ENCODE data around the gene REP15. TPM values are rescaled to one million over a fixed set of nuclear protein-coding genes. Genes with fewer than 3 reads are reported as not detected.

Gene REP15, protein sequence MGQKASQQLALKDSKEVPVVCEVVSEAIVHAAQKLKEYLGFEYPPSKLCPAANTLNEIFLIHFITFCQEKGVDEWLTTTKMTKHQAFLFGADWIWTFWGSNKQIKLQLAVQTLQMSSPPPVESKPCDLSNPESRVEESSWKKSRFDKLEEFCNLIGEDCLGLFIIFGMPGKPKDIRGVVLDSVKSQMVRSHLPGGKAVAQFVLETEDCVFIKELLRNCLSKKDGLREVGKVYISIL
- total RNA-seq (3.2 TPM), polyA plus RNA-seq (ENCODE audit: insufficient read depth, low read depth, low replicate concordance) (1.3 TPM)
- long read RNA-seq, donor 1, partial matches to known transcripts: 0 of 1 reads
- long read RNA-seq, donor 1, other reads (novel, unspliced or antisense): 0 of 1 reads
- long read RNA-seq, donor 2, partial matches to known transcripts: 0 of 1 reads
- long read RNA-seq, donor 2, other reads (novel, unspliced or antisense): 0 of 1 reads
- long read RNA-seq, donor 3, partial matches to known transcripts: 0 of 1 reads
- long read RNA-seq, donor 3, other reads (novel, unspliced or antisense): 0 of 1 reads
- long read RNA-seq, donor 4, partial matches to known transcripts: 0 of 1 reads
- long read RNA-seq, donor 4, other reads (novel, unspliced or antisense): 0 of 1 reads
- long read RNA-seq, donor 5: 0 reads
- long read RNA-seq, donor 6, partial matches to known transcripts: 0 of 1 reads
- long read RNA-seq, donor 6, other reads (novel, unspliced or antisense): 0 of 1 reads
- long read RNA-seq, donor 7, partial matches to known transcripts: 0 of 2 reads
- long read RNA-seq, donor 7, other reads (novel, unspliced or antisense): 0 of 2 reads
- long read RNA-seq, donor 8, partial matches to known transcripts: 0 of 1 reads
- long read RNA-seq, donor 8, other reads (novel, unspliced or antisense): 0 of 1 reads
- long read RNA-seq, donor 9, partial matches to known transcripts: 0 of 1 reads
- long read RNA-seq, donor 9, other reads (novel, unspliced or antisense): 0 of 1 reads
- long read RNA-seq, donor 10, partial matches to known transcripts: 0 of 1 reads
- long read RNA-seq, donor 10, other reads (novel, unspliced or antisense): 0 of 1 reads

DNA sequence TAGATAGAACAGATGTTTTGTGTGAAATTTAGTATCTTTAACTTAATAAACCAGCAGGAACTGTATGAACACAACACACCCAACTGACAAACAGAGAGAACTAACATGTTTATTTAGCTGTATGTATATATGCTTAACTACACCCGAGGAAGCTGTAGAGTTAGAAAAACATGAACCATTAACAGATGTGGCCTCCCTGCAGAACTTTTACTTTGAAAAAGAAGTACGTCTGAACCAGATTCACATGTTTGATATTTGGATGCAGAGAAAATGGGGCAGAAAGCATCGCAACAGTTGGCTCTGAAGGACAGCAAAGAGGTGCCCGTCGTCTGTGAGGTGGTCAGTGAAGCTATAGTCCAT, at the start of gene REP15:
Gene REP15, plus strand, starts transcription at position 155 of the 360 bp plus-strand sequence. Its CDS starts 116 bp downstream, at position 271.
- H3K4me3 ChIP-seq (ENCODE audit: low read length in 3 of 3): no peak within 1 kb of the TSS
- H3K27ac ChIP-seq (ENCODE audit: low read depth in 2 of 2, low read length in 2 of 2): no peak within 1 kb of the TSS
- H3K36me3 ChIP-seq (ENCODE audit: control insufficient read depth in 2 of 3, insufficient read depth in 3 of 3, low read length in 3 of 3): peaks cover 3 to 27% (median 18%) of the 10 kb centered on the region in 3 donors
- no peaks in the 10 kb centered on the region for H3K9me3 ChIP-seq (ENCODE audit: control insufficient read depth in 2 of 3, insufficient read depth in 1 of 3, low read length in 3 of 3)
- TF ChIP-seq, protein P1, sequence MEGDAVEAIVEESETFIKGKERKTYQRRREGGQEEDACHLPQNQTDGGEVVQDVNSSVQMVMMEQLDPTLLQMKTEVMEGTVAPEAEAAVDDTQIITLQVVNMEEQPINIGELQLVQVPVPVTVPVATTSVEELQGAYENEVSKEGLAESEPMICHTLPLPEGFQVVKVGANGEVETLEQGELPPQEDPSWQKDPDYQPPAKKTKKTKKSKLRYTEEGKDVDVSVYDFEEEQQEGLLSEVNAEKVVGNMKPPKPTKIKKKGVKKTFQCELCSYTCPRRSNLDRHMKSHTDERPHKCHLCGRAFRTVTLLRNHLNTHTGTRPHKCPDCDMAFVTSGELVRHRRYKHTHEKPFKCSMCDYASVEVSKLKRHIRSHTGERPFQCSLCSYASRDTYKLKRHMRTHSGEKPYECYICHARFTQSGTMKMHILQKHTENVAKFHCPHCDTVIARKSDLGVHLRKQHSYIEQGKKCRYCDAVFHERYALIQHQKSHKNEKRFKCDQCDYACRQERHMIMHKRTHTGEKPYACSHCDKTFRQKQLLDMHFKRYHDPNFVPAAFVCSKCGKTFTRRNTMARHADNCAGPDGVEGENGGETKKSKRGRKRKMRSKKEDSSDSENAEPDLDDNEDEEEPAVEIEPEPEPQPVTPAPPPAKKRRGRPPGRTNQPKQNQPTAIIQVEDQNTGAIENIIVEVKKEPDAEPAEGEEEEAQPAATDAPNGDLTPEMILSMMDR (IDR thresholded peaks at IDR 0.05; ENCODE audit: borderline replicate concordance, extremely low read depth, insufficient read depth): no peak
- no peak for FAIRE-seq
- H3K4me1 ChIP-seq (ENCODE audit: control insufficient read depth in 2 of 3, insufficient read depth in 2 of 3, low read depth in 1 of 3, low read length in 3 of 3): no peaks in the 10 kb centered on the region
- no peak for DNase-seq
- H3K9ac ChIP-seq (ENCODE audit: low read length in 3 of 3): no peak within 1 kb of the TSS
- H3K27me3 ChIP-seq (ENCODE audit: control insufficient read depth, insufficient read depth, low read length): no peaks in the 10 kb centered on the region
- intact Hi-C loops (cut with DNase I): no loop called here

DNA sequence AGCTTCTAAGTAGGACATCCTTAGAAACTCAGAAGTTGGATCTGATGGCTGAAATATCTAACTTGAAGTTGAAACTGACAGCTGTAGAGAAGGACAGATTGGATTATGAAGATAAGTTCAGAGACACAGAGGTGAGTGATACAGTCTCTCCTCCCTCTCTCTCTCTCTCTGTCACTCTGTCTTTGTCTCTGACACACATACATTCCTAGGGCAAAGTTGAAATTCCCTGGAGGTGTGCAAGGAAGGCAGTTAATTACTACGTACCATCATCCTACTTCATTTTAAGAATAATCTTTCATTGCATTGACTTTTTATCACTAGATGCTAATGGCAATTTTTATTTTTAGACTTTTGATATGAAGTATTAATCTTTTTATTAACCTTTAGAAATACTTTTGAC, 46.2 kb upstream of the REP15 start:
- Histone ChIP-seq H3K9me3 (ENCODE audit: control insufficient read depth in 2 of 3, insufficient read depth in 1 of 3, low read length in 3 of 3) (no peaks in the 10 kb centered on the region), H3K4me1 (ENCODE audit: control insufficient read depth in 2 of 3, insufficient read depth in 2 of 3, low read depth in 1 of 3, low read length in 3 of 3) (no peaks in the 10 kb centered on the region), H3K4me3 (ENCODE audit: low read length in 3 of 3) (no peak overlapping the region), H3K9ac (ENCODE audit: low read length in 3 of 3) (no peak overlapping the region), H3K36me3 (ENCODE audit: control insufficient read depth in 2 of 3, insufficient read depth in 3 of 3, low read length in 3 of 3) (peaks cover 0 to 19% (median 8%) of the 10 kb centered on the region in 3 donors), H3K27me3 (ENCODE audit: control insufficient read depth, insufficient read depth, low read length) (no peaks in the 10 kb centered on the region), H3K27ac (ENCODE audit: low read depth in 2 of 2, low read length in 2 of 2) (no peak overlapping the region)
- TF ChIP-seq, protein P1 (IDR thresholded peaks at IDR 0.05; ENCODE audit: borderline replicate concordance, extremely low read depth, insufficient read depth): no peak
- DNase-seq: no peak
- intact Hi-C loops (cut with DNase I): loop anchor here (10.0 kb wide), 1 partner anchor 225 kb away; no protein-coding TSS in a partner anchor
- no peak for FAIRE-seq

DNA sequence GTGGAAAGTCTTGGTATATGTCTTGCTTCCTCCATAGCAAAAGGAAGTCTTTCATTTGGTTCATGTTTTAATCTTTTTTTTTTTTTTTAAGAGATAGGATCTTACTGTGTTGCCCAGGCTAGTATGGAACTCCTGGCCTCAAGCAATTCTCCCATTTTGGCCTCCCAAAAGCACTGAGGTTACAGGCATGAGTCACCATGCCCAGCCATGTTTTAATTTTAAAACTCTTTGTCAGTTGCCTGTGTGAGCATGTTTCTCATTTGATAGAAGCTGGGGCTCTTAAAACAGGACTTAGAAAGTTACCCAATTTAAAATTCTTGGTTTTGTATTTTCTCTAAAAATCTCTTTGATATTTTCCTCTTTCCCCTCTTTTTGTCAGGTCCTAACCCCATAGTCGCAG, 45.0 kb upstream of the REP15 start:
- TF ChIP-seq, protein P1 (IDR thresholded peaks at IDR 0.05; ENCODE audit: borderline replicate concordance, extremely low read depth, insufficient read depth): no peak
- no peak overlapping the region for H3K27ac ChIP-seq (ENCODE audit: low read depth in 2 of 2, low read length in 2 of 2)

More for the DNA sequence above, 45.0 kb upstream of the REP15 start:
- H3K4me1 ChIP-seq (ENCODE audit: control insufficient read depth in 2 of 3, insufficient read depth in 2 of 3, low read depth in 1 of 3, low read length in 3 of 3): no peaks in the 10 kb centered on the region
- no peak for DNase-seq
- H3K9me3 ChIP-seq (ENCODE audit: control insufficient read depth in 2 of 3, insufficient read depth in 1 of 3, low read length in 3 of 3): no peaks in the 10 kb centered on the region
- intact Hi-C loops (cut with DNase I): loop anchor here (10.0 kb wide), 1 partner anchor 226 kb away; no protein-coding TSS in a partner anchor
- H3K4me3 ChIP-seq (ENCODE audit: low read length in 3 of 3): no peak overlapping the region
- no peak overlapping the region for H3K9ac ChIP-seq (ENCODE audit: low read length in 3 of 3)
- no peaks in the 10 kb centered on the region for H3K27me3 ChIP-seq (ENCODE audit: control insufficient read depth, insufficient read depth, low read length)
- peaks cover 0 to 15% (median 4%) of the 10 kb centered on the region in 3 donors for H3K36me3 ChIP-seq (ENCODE audit: control insufficient read depth in 2 of 3, insufficient read depth in 3 of 3, low read length in 3 of 3)
- FAIRE-seq: no peak
